ENCODE results near the gene ZNF500. TPM values are rescaled to one million over a fixed set of nuclear protein-coding genes. Genes with fewer than 3 reads are reported as not detected.

The ZNF500 gene
- total RNA-seq, 6 experiments from 2014 or later = 4.5 to 6.6 (median 5.8) TPM

- intact Hi-C loops (cut with DNase I) = no loop called here
- DNase-seq (no peak), ATAC-seq (no peak)
- Histone ChIP-seq H3K4me1 (no peaks in the 10 kb centered on the region), H3K27me3 (no peaks in the 10 kb centered on the region), H3K27ac (no peak overlapping the region), H3K9me3 (no peaks in the 10 kb centered on the region), H3K36me3 (peaks cover 0 to 9% (median 4%) of the 10 kb centered on the region in 4 donors), H3K4me3 (no peak overlapping the region)
- no peak for TF ChIP-seq POLR2A (IDR thresholded peaks at IDR 0.05)
- TF ChIP-seq, protein P1, sequence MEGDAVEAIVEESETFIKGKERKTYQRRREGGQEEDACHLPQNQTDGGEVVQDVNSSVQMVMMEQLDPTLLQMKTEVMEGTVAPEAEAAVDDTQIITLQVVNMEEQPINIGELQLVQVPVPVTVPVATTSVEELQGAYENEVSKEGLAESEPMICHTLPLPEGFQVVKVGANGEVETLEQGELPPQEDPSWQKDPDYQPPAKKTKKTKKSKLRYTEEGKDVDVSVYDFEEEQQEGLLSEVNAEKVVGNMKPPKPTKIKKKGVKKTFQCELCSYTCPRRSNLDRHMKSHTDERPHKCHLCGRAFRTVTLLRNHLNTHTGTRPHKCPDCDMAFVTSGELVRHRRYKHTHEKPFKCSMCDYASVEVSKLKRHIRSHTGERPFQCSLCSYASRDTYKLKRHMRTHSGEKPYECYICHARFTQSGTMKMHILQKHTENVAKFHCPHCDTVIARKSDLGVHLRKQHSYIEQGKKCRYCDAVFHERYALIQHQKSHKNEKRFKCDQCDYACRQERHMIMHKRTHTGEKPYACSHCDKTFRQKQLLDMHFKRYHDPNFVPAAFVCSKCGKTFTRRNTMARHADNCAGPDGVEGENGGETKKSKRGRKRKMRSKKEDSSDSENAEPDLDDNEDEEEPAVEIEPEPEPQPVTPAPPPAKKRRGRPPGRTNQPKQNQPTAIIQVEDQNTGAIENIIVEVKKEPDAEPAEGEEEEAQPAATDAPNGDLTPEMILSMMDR (IDR thresholded peaks at IDR 0.05) = no peak
- WGBS (ENCODE audit: insufficient coverage, low coverage, low lambda C conversion rate, missing lambda C conversion rate) = 95% methylated on average over 13 of the region's 14 CpGs
Measured at GRCh38 chr16:4723071-4723767, 43.7 kb downstream of the ZNF500 start.

DNA sequence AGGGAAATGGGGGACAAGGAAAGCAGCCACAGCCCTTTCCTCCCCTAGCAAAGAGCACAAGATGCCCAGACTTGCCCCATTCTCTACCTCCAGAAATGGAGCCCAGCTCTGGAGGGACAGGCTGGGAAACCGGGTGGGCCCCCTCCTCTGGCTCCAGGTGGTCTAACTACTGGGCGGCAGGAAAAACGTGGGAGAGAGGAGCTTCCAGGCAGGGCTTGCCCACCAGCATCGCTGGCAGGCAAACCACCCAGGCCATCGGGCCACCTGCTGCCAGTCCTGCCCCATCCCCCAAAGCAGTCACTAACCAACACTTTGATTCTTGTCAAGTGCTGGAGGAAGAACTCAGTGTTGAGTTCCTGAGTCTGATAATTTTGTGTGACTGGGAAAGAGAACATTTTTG, 48.5 kb downstream of the ZNF500 start:
- DNase-seq (no peak), ATAC-seq (no peak)
- Histone ChIP-seq H3K27me3 (no peaks in the 10 kb centered on the region), H3K27ac (no peak overlapping the region), H3K4me3 (no peak overlapping the region), H3K4me1 (no peaks in the 10 kb centered on the region), H3K36me3 (peaks cover 0 to 13% (median 0%) of the 10 kb centered on the region in 4 donors), H3K9me3 (no peaks in the 10 kb centered on the region)
- 83% methylated on average over 1 of the region's 5 CpGs for WGBS (ENCODE audit: insufficient coverage, low coverage, low lambda C conversion rate, missing lambda C conversion rate)
- intact Hi-C loops (cut with DNase I) = no loop called here
- no peak for TF ChIP-seq POLR2A (IDR thresholded peaks at IDR 0.05)
- TF ChIP-seq, protein P1 (IDR thresholded peaks at IDR 0.05) = no peak

GRCh38 chr16:4714996-4715395, 52.0 kb downstream of the ZNF500 start:
- Histone ChIP-seq H3K4me3 (no peak overlapping the region), H3K4me1 (no peaks in the 10 kb centered on the region), H3K9me3 (no peaks in the 10 kb centered on the region), H3K36me3 (peaks cover 0 to 41% (median 0%) of the 10 kb centered on the region in 4 donors), H3K27me3 (no peaks in the 10 kb centered on the region), H3K27ac (no peak overlapping the region)
- no peak for DNase-seq
- 80% methylated on average over 2 of the region's 2 CpGs for WGBS (ENCODE audit: insufficient coverage, low coverage, low lambda C conversion rate, missing lambda C conversion rate)
- intact Hi-C loops (cut with DNase I) = no loop called here
- ATAC-seq = no peak
- TF ChIP-seq, protein P1 (IDR thresholded peaks at IDR 0.05) = no peak
- no peak for TF ChIP-seq POLR2A (IDR thresholded peaks at IDR 0.05)

- intact Hi-C loops (cut with DNase I) = no loop called here
- no peaks in the 10 kb centered on the region for H3K4me1 ChIP-seq
- TF ChIP-seq, protein P1 (IDR thresholded peaks at IDR 0.05) = no peak
- no peak for TF ChIP-seq POLR2A (IDR thresholded peaks at IDR 0.05)
- no peak overlapping the region for H3K4me3 ChIP-seq
- no peak overlapping the region for H3K27ac ChIP-seq
- ATAC-seq = peak in 1 of 4 donors; percentile 41
- peaks cover 0 to 47% (median 0%) of the 10 kb centered on the region in 4 donors for H3K36me3 ChIP-seq
- DNase-seq = no peak
- H3K9me3 ChIP-seq = no peaks in the 10 kb centered on the region
- no peaks in the 10 kb centered on the region for H3K27me3 ChIP-seq
- 89% methylated on average over 12 of the region's 18 CpGs for WGBS (ENCODE audit: insufficient coverage, low coverage, low lambda C conversion rate, missing lambda C conversion rate)
Measured at GRCh38 chr16:4713663-4714501, 53.1 kb downstream of the ZNF500 start.

Measured in right lobe of liver (tissue), 6 donors.